Stimulated activated CD8-positive, alpha-beta memory T cell treated with anti-CD3 and anti-CD28 coated beads, Interleukin-7, amount 100 ng/mL, for 48 hours (primary cell): ENCODE data around the gene IFITM10.
A peak's percentile ranks its signal among the peaks of the same experiment; 100 is the strongest.

ENCODE experiments used
- DNase-seq, 2 donors: peaks; one replicate each; pipeline ENCODE4 v3.0.0-alpha.2; 2020; ENCODE audit warnings: low read depth in 1 of 2; ENCODE audit errors: extremely low read depth in 1 of 2

Gene IFITM10

DNA sequence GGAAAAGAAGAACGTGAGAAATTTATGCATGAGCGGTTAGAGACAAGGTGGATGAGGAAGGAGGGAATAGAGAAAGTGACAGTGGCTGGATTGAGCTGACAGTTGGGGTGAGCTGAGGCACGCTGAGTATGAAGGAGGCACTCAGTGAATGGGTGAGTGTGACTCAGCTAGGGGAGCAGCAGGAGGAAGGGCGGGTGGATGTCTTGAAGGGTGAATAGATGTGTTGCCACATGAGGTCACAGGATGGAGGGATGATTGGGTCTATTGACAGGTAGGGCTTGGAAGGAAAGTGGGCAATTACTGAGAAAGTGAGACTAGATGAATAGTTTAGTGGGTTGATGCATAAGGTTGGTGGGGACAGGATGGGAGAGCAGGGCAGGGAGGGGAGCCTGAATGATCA, 8.0 kb downstream of the IFITM10 start:
- no peak for DNase-seq

- no peak for DNase-seq
These were observed 8.7 kb downstream of the IFITM10 start for GRCh38 chr11:1741741-1742140.

DNA sequence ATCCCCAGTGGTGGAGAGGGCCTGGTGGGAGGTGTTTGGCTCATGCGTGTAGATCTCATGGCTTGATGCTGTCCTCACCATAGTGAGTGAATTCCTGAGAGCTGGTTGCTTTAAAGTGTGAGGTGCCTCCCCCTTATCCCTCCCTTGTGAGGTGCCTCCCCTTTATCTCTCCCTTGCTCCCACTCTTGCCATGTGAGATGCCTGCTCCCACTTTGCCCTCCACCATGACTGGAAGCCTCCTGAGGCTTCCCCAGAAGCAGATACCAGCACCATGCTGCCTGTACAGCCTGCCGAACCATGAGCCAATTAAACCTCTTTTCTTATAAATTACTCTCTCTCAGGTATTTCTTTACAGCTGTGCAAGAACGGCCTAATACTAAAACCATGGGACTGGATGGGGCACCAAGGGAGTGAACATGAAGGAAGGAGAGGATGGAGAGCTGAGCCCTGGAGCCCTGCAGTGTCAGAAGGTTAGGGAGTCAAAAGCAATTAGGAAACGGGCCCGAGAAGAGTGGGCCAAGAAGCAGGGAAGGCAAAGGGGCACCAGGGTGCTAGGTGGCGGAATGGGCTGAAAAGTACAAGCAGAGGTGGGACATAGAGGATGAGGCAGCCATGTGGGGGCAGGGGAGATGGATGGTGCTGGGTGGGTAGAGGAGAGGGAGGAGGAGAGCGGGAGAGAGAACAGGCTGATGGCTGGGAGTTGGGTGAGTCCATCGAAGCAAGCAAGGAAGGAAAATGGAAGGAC, 9.4 kb downstream of the IFITM10 start:
- DNase-seq, result no peak

GRCh38 chr11:1739576-1739975, 10.8 kb downstream of the IFITM10 start:
- no peak for DNase-seq

DNA sequence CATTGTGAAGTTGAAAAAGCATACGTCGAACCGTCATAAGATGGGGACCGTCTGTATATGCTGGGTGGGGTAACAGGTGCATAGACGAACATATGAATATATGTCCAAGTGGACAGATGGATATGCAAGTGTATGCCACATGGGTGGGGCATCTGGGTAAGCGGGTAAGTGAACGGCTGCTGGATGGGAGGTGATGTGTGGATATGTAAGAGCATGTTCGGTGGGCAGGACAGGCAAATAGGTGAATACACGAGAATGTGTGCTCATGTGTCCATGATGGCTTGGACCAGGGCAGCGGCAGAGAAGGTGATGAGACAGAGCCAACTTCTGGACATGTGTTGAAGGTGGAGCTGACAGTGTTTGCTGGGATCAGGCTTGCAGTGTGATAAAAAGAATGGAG, 12.0 kb downstream of the IFITM10 start:
- no peak for DNase-seq

DNA sequence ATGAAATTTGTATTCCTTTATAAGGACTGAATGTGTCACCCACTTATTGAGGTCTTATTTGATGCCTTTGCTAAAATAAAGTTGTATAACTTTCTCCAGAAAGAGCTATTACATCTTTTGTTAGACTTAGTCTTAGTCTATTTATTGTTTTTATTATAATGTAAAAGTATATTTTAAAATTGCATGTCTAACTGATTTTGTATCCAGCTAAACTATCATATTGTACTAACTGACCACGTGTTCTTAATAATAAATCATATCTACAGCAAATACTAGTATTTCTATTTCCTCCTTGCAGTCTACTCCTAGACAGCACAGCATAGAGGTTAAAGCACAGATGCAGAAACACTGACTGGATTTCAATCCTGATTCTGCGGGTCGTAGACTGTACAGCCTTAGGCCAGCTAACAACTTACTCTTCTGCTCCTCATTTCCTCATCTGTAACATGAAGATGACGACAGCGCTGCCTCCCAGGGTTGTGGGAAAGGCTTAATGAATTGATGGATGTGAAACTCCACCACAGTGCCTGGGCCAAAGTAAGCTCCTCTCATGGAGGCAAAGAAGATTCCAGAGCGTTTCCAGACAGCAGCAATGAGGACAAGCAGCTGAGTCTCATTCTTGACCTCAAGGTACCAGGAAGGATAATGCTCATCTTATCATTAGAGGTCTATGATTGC, 13.2 kb downstream of the IFITM10 start:
- no peak for DNase-seq

GRCh38 chr11:1736447-1736992, 13.9 kb downstream of the IFITM10 start:
- no peak for DNase-seq

DNA sequence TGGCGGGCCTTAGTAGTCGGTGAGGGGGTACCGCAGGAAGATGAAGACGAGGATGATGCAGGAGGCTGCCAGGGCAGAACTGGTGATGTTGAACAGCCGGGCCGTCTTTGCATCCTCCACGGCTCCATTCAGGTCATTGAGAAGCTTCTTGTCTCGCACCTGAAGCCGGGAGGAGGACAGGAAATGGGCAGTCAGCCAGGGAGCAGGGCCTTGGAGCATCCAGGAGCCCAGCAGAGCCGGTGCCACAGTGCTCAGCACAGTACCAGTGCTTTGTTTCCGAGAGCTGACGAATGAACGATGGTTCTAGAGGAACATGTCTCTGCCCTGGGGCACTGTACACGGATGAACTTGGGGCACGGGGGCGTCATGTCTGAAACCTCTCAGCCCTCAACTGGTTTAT, 15.1 kb downstream of the IFITM10 start:
- DNase-seq, result no peak

DNA sequence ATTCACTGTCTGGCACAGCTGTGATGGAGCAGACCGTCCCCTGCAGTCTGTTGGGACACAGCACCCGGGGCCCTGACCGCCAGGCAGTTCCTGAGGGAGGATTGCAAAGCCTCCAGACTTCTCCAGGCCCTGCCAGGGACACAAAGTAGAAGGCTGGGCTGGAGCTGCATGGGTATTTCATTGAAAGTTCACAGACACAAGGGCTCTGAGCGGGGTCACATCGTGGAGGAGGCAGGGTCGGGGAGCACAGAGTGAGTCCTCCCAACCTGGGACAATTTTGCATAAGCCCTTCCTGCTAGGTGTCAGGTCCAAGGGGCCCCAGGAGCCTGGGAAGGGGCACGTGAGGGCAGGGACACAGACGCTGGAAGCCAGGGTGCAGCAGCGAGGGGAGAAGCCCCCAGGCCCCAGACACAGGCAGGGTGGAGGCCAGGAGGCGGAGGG, 15.7 kb downstream of the IFITM10 start:
- DNase-seq, result no peak

DNA sequence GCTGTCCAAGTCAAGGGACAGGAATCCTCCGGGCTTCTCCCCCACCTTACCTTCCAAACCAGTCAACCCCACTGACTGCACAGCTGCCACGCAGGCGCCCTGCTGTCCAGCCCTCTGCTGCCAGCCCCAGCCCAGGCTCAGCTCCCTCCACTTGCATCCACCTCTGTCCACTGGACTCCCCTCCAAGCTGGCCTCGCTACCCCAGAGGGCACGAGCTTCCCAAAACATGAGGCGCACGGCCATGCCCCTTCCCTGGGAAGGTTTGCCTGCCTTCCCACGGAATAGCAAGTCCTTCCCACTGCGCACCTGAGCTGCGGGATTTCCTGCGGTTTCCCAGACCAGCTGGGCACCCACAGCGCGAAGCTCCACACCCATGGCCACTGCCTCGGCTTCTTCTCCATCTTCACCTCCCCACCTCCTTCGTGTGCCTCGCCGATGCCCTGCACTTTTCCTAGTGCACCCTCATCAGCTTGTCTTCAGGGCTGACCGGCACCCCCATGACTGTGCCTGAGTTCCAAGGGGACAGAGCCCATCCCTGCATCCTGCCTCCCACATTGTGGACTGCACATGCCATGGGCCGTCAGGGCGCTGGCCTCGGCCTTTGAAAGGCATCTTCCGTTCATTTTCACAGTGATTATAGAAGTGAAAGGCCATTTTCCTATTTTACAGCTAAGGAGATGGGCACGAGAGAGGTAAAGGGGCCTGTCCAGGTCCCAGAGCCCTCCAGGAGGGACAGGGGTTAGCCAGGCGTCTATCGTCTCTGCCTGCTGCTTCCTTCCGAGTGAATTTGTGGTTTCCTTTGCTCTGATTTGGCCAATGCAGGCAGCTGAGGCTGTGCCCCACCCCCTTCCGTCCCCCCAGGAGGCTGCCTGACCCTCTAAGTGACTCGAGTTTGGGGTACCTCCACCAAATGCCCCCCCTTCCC, 16.4 kb downstream of the IFITM10 start:
- DNase-seq, result no peak

GRCh38 chr11:1733009-1733715, 17.2 kb downstream of the IFITM10 start:
- no peak for DNase-seq

- no peak for DNase-seq
These were observed 17.9 kb downstream of the IFITM10 start for GRCh38 chr11:1732418-1733008.

DNA sequence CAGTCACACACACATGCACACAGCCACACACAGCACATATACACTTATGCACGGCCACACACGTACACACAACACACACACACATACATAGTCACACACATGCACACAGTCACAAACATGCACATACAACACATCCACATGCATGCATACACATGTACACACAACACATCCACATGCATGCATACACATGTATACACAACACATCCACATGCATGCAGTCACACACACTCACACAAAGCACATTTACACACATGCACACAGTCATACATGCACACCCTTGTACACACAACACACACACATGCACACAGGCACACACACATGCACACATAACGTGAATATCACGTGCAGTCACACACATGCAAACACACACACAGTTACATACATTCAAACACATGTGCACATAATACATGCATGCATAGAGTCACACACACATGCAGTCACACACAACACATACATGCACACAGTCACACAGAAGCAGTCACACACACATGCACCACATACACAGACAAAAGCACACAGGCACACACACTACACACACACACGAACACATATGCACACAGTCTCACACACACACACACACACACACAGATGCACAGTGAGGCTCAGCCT, 18.8 kb downstream of the IFITM10 start:
- no peak for DNase-seq

DNA sequence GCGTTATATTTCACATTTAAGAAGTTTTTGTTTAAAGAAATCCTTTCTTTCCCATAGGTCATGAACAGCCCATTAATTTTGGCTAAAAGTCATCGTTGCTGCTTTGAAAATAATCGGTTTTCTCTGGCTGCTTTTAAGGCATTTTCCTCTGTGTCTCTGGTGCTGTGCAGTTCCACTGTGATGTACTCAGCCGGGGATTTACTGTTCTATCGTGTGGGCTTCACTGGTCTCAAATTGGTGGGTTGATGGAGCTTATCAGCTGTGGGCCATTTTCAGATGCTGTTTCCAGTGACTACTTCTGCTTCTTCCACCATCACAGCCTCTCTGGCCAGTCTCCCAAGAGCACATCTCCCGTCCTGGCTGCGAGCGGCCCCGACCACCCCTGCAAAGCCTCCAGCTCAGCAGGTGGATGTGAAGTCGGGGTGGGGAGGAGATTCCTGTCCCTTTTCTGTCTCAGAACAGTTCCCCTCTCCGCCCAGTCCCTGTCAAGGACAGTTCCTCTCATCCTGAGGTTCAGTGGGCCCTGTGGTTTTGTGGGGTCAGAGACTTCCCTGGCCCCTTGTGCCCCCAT, 20.3 kb downstream of the IFITM10 start:
- DNase-seq, result no peak

- DNase-seq, result no peak
These were observed 20.7 kb downstream of the IFITM10 start for GRCh38 chr11:1729692-1730011.

GRCh38 chr11:1728931-1729691, 21.3 kb downstream of the IFITM10 start:
- DNase-seq, result peak in 1 of 2 donors; percentile 35

GRCh38 chr11:1728301-1728700, 22.1 kb downstream of the IFITM10 start:
- no peak for DNase-seq

DNA sequence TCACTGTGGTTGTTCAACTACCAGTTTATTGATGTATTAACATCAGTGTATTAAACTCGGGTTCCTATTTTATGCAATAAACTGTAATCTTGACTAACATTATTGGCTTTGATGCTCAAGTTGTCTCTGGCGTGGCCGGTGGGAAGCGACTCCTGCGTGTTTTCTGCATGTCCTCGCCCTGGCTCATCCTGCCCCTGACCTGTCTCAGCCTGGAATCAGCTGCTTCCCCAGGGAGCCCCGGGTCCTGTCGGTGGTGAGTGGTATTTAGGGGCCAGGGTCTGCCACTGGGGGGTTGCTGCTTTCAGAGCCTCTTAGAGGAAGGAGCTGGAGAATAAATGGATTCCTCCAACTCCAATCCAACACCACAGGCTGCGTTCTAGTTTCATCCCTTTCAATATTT, 22.5 kb downstream of the IFITM10 start:
- no peak for DNase-seq
